Measurements from ENCODE around the gene NOPCHAP1. TPM values are rescaled to one million over a fixed set of nuclear protein-coding genes. Genes with fewer than 3 reads are reported as not detected.

The NOPCHAP1 gene
- total RNA-seq, 2 donors from 2014 or later, result 26.1 to 29.1 TPM

DNA sequence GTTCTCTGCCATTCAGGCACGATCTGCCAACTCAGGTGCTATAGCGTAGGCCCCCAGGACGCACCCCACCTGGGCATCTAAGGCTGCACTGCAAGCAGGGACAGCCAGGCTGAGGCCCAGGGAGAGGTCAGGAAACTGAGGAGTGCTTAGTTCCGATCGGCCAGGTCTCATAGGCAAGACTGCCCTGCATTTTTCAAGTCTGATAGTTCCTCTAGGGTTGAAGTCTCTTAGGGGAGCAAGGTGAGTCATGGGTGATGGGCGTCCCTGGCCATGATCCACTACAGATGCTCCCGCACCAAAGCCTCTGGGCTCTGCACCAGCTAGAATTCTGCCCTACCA lies 13.2 kb downstream of the NOPCHAP1 start:
- TF ChIP-seq, protein P1, sequence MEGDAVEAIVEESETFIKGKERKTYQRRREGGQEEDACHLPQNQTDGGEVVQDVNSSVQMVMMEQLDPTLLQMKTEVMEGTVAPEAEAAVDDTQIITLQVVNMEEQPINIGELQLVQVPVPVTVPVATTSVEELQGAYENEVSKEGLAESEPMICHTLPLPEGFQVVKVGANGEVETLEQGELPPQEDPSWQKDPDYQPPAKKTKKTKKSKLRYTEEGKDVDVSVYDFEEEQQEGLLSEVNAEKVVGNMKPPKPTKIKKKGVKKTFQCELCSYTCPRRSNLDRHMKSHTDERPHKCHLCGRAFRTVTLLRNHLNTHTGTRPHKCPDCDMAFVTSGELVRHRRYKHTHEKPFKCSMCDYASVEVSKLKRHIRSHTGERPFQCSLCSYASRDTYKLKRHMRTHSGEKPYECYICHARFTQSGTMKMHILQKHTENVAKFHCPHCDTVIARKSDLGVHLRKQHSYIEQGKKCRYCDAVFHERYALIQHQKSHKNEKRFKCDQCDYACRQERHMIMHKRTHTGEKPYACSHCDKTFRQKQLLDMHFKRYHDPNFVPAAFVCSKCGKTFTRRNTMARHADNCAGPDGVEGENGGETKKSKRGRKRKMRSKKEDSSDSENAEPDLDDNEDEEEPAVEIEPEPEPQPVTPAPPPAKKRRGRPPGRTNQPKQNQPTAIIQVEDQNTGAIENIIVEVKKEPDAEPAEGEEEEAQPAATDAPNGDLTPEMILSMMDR (conservative IDR thresholded peaks at IDR 0.05), result no peak
- Histone ChIP-seq H3K36me3 (ENCODE audit: control insufficient read depth, insufficient read depth, low read length) (peaks cover 84% of the 10 kb centered on the region), H3K9ac (ENCODE audit: extremely low read depth, low read length, poor library complexity, severe bottlenecking) (no peak overlapping the region), H3K27me3 (ENCODE audit: control insufficient read depth, insufficient read depth, low read length, poor library complexity, severe bottlenecking) (no peaks in the 10 kb centered on the region), H3K27ac (ENCODE audit: low read depth, low read length) (no peak overlapping the region), H3K4me3 (ENCODE audit: low read length) (no peak overlapping the region), H3K4me1 (ENCODE audit: control insufficient read depth, insufficient read depth, low read length) (no peaks in the 10 kb centered on the region), H3K9me3 (ENCODE audit: control insufficient read depth, low read length) (peaks cover 22% of the 10 kb centered on the region)
- Mint-ChIP-seq H3K36me3 (ENCODE audit: low read depth) (peaks cover 86% of the 10 kb centered on the region), H3K9me3 (peaks cover 5% of the 10 kb centered on the region), H3K27me3 (ENCODE audit: insufficient read depth) (no peaks in the 10 kb centered on the region), H3K27ac (no peak overlapping the region), H3K4me3 (no peak overlapping the region), H3K4me1 (no peaks in the 10 kb centered on the region)
- 90 to 100% methylated on average over 2 to 7 of the region's 7 CpGs for WGBS, 2 experiments (ENCODE audit: insufficient coverage in 1 of 2, insufficient read length in 1 of 2)
- DNase-seq, result no peak

DNA sequence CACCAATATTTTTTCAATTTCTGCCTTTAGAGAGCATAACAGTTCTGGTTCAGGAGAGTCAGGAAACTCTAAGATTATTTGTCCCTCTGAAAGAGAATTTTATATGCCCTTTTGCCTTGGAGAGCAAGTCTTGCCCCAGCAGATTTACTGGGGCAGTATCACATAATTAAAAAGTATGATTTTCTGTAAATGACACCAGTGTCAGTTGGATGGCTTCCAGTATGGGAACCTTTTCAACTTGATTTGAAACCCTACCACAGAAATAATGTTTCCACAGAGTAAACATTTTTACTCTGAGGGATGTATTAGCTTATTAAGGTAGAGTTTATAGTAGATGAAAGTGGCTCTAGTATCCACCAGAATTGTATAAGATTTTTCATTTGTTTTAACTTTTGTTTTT lies 15.4 kb downstream of the NOPCHAP1 start:
- peaks cover 22% of the 10 kb centered on the region for H3K9me3 ChIP-seq (ENCODE audit: control insufficient read depth, low read length)
- Mint-ChIP-seq H3K9me3 (peaks cover 5% of the 10 kb centered on the region), H3K27ac (no peak overlapping the region), H3K27me3 (ENCODE audit: insufficient read depth) (no peaks in the 10 kb centered on the region), H3K4me3 (no peak overlapping the region), H3K4me1 (no peaks in the 10 kb centered on the region), H3K36me3 (ENCODE audit: low read depth) (peaks cover 85% of the 10 kb centered on the region)
- H3K4me1 ChIP-seq (ENCODE audit: control insufficient read depth, insufficient read depth, low read length), result no peaks in the 10 kb centered on the region
- H3K4me3 ChIP-seq (ENCODE audit: low read length), result no peak overlapping the region
- no peak overlapping the region for H3K9ac ChIP-seq (ENCODE audit: extremely low read depth, low read length, poor library complexity, severe bottlenecking)
- no peak overlapping the region for H3K27ac ChIP-seq (ENCODE audit: low read depth, low read length)
- TF ChIP-seq, protein P1 (conservative IDR thresholded peaks at IDR 0.05), result no peak
- peaks cover 76% of the 10 kb centered on the region for H3K36me3 ChIP-seq (ENCODE audit: control insufficient read depth, insufficient read depth, low read length)
- DNase-seq, result no peak
- no peaks in the 10 kb centered on the region for H3K27me3 ChIP-seq (ENCODE audit: control insufficient read depth, insufficient read depth, low read length, poor library complexity, severe bottlenecking)

DNA sequence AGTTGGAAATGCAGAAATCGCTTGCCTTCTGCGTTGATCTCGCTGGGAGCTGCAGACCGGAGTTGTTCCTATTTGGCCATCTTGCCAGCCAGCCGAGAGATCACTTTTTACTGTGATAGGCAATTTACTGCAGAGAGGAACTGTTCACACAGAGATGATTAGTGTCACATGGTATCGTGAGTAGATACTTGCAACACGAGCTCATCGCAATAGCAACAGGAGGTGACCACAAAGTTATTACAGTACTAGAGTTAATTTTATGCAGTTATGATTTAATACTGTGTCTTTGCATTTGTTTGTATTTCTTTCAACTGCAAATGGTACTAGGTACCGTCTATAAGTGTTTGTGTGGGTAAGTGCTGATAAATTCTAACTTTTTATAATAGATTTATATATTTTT lies 27.8 kb downstream of the NOPCHAP1 start:
- no peak for DNase-seq
- Histone ChIP-seq H3K9me3 (ENCODE audit: control insufficient read depth, low read length) (peaks cover 4% of the 10 kb centered on the region), H3K4me1 (ENCODE audit: control insufficient read depth, insufficient read depth, low read length) (no peaks in the 10 kb centered on the region), H3K4me3 (ENCODE audit: low read length) (no peak overlapping the region), H3K36me3 (ENCODE audit: control insufficient read depth, insufficient read depth, low read length) (peaks cover 24% of the 10 kb centered on the region), H3K27me3 (ENCODE audit: control insufficient read depth, insufficient read depth, low read length, poor library complexity, severe bottlenecking) (no peaks in the 10 kb centered on the region), H3K9ac (ENCODE audit: extremely low read depth, low read length, poor library complexity, severe bottlenecking) (no peak overlapping the region), H3K27ac (ENCODE audit: low read depth, low read length) (no peak overlapping the region)
- peaks cover 37% of the 10 kb centered on the region for H3K9me3 Mint-ChIP-seq
- no peaks in the 10 kb centered on the region for H3K27me3 Mint-ChIP-seq (ENCODE audit: insufficient read depth)
- no peak overlapping the region for H3K4me3 Mint-ChIP-seq
- H3K36me3 Mint-ChIP-seq (ENCODE audit: low read depth), result peaks cover 72% of the 10 kb centered on the region
- TF ChIP-seq, protein P1 (conservative IDR thresholded peaks at IDR 0.05), result no peak
- WGBS, 2 experiments (ENCODE audit: insufficient coverage in 1 of 2, insufficient read length in 1 of 2), result 97 to 98% methylated on average over 8 to 9 of the region's 9 CpGs
- no peaks in the 10 kb centered on the region for H3K4me1 Mint-ChIP-seq
- H3K27ac Mint-ChIP-seq, result peak overlapping the region; percentile 70
